Measurements from ENCODE around the gene NSUN6. TPM values are rescaled to one million over a fixed set of nuclear protein-coding genes. Genes with fewer than 3 reads are reported as not detected.
"Not testable (repeated sequence)": the region's sequence is repeated elsewhere in the genome, so short reads cannot be mapped to it uniquely, and the experiment has no call there.

Gene NSUN6
- total and polyA plus RNA-seq, 2 experiments from 2014 or later, result 4.1 to 5.4 TPM

GRCh38 chr10:18601321-18601720, 50.1 kb downstream of the NSUN6 start:
- no peak overlapping the region for H2AFZ ChIP-seq
- DNase-seq, result no peak
- H3K79me2 ChIP-seq (ENCODE audit: insufficient read depth), result no peaks in the 10 kb centered on the region
- TF ChIP-seq EZH2phosphoT487 (IDR thresholded peaks at IDR 0.05; ENCODE audit: insufficient read depth, low read depth) (no peak), EZH2 (IDR thresholded peaks at IDR 0.05; ENCODE audit: insufficient read depth, poor library complexity, severe bottlenecking) (no peak)
- in situ Hi-C loops (cut with MboI), result no loop called here
- H4K20me1 ChIP-seq (ENCODE audit: insufficient read depth), result no peaks in the 10 kb centered on the region
- no peak overlapping the region for H3K27ac ChIP-seq
- H3K4me3 ChIP-seq, result no peak overlapping the region
- H3K9ac ChIP-seq, result no peak overlapping the region
- H3K4me1 ChIP-seq (ENCODE audit: insufficient read depth), result no peaks in the 10 kb centered on the region
- H3K9me2 ChIP-seq (ENCODE audit: insufficient read depth), result no peaks in the 10 kb centered on the region
- no peaks in the 10 kb centered on the region for H3K27me3 ChIP-seq (replicated peaks; ENCODE audit: insufficient read depth)
- H3F3A ChIP-seq (ENCODE audit: insufficient read depth), result no peaks in the 10 kb centered on the region
- no peak overlapping the region for H3K4me2 ChIP-seq (ENCODE audit: unreplicated experiment)
- H3K9me3 ChIP-seq (ENCODE audit: low read depth), result no peaks in the 10 kb centered on the region
- WGBS, 2 experiments (ENCODE audit: low coverage in 1 of 2, low lambda C conversion rate in 2 of 2, missing lambda C conversion rate in 2 of 2), result 78% methylated on average over 2 of the region's 2 CpGs
- H3K36me3 ChIP-seq (ENCODE audit: low read depth), result no peaks in the 10 kb centered on the region

- Histone ChIP-seq H3K9ac (no peak overlapping the region), H3K4me3 (no peak overlapping the region), H3K27ac (no peak overlapping the region), H3K36me3 (ENCODE audit: low read depth) (no peaks in the 10 kb centered on the region), H3K9me2 (ENCODE audit: insufficient read depth) (no peaks in the 10 kb centered on the region), H3K9me3 (ENCODE audit: low read depth) (no peaks in the 10 kb centered on the region), H3K27me3 (replicated peaks; ENCODE audit: insufficient read depth) (no peaks in the 10 kb centered on the region), H3F3A (ENCODE audit: insufficient read depth) (no peaks in the 10 kb centered on the region), H3K4me1 (ENCODE audit: insufficient read depth) (no peaks in the 10 kb centered on the region), H4K20me1 (ENCODE audit: insufficient read depth) (no peaks in the 10 kb centered on the region), H3K79me2 (ENCODE audit: insufficient read depth) (no peaks in the 10 kb centered on the region), H2AFZ (no peak overlapping the region), H3K4me2 (ENCODE audit: unreplicated experiment) (no peak overlapping the region)
- DNase-seq, result no peak
- TF ChIP-seq EZH2 (IDR thresholded peaks at IDR 0.05; ENCODE audit: insufficient read depth, poor library complexity, severe bottlenecking) (no peak), EZH2phosphoT487 (IDR thresholded peaks at IDR 0.05; ENCODE audit: insufficient read depth, low read depth) (no peak)
- in situ Hi-C loops (cut with MboI), result loop anchor here (10.0 kb wide), 1 partner anchor 75 kb away; no protein-coding TSS in a partner anchor
- 97 to 100% methylated on average over 3 of the region's 3 CpGs for WGBS, 2 experiments (ENCODE audit: low coverage in 1 of 2, low lambda C conversion rate in 2 of 2, missing lambda C conversion rate in 2 of 2)
These were observed 52.0 kb downstream of the NSUN6 start for GRCh38 chr10:18599392-18599791.

- in situ Hi-C loops (cut with MboI), result loop anchor here (10.0 kb wide), 1 partner anchor 70 kb away; no protein-coding TSS in a partner anchor
- Histone ChIP-seq H3K9me2 (ENCODE audit: insufficient read depth) (no peaks in the 10 kb centered on the region), H3K79me2 (ENCODE audit: insufficient read depth) (no peaks in the 10 kb centered on the region), H3K4me1 (ENCODE audit: insufficient read depth) (no peaks in the 10 kb centered on the region), H3K27ac (no peak overlapping the region), H3K36me3 (ENCODE audit: low read depth) (no peaks in the 10 kb centered on the region), H3K4me3 (no peak overlapping the region), H3F3A (ENCODE audit: insufficient read depth) (no peaks in the 10 kb centered on the region), H3K9me3 (ENCODE audit: low read depth) (no peaks in the 10 kb centered on the region), H3K4me2 (ENCODE audit: unreplicated experiment) (no peak overlapping the region), H3K27me3 (replicated peaks; ENCODE audit: insufficient read depth) (no peaks in the 10 kb centered on the region), H2AFZ (no peak overlapping the region), H3K9ac (no peak overlapping the region), H4K20me1 (ENCODE audit: insufficient read depth) (no peaks in the 10 kb centered on the region)
- no peak for DNase-seq
- TF ChIP-seq EZH2phosphoT487 (IDR thresholded peaks at IDR 0.05; ENCODE audit: insufficient read depth, low read depth) (no peak), EZH2 (IDR thresholded peaks at IDR 0.05; ENCODE audit: insufficient read depth, poor library complexity, severe bottlenecking) (no peak)
- WGBS, 2 experiments (ENCODE audit: low coverage in 1 of 2, low lambda C conversion rate in 2 of 2, missing lambda C conversion rate in 2 of 2), result 76 to 79% methylated on average over 6 of the region's 6 CpGs
These were observed 56.7 kb downstream of the NSUN6 start for GRCh38 chr10:18594574-18595156.

- not testable (repeated sequence) for H3K4me1 ChIP-seq (ENCODE audit: insufficient read depth); H3K27me3 ChIP-seq (replicated peaks; ENCODE audit: insufficient read depth); H3K36me3 ChIP-seq (ENCODE audit: low read depth); H2AFZ ChIP-seq; H3K4me2 ChIP-seq (ENCODE audit: unreplicated experiment); H4K20me1 ChIP-seq (ENCODE audit: insufficient read depth); H3K9me2 ChIP-seq (ENCODE audit: insufficient read depth); H3K4me3 ChIP-seq; H3K27ac ChIP-seq; H3F3A ChIP-seq (ENCODE audit: insufficient read depth); H3K9me3 ChIP-seq (ENCODE audit: low read depth); H3K9ac ChIP-seq; H3K79me2 ChIP-seq (ENCODE audit: insufficient read depth); DNase-seq
- in situ Hi-C loops (cut with MboI), result loop anchor here (10.0 kb wide), 1 partner anchor 66 kb away; no protein-coding TSS in a partner anchor
- 100% methylated on average over 1 of the region's 1 CpG for WGBS, 2 experiments (ENCODE audit: low coverage in 1 of 2, low lambda C conversion rate in 2 of 2, missing lambda C conversion rate in 2 of 2)
These were observed 60.2 kb downstream of the NSUN6 start for GRCh38 chr10:18591141-18591540.

- H2AFZ ChIP-seq; H4K20me1 ChIP-seq (ENCODE audit: insufficient read depth); H3K27me3 ChIP-seq (replicated peaks; ENCODE audit: insufficient read depth); H3K9ac ChIP-seq; DNase-seq; H3K36me3 ChIP-seq (ENCODE audit: low read depth); H3K9me3 ChIP-seq (ENCODE audit: low read depth); H3K4me2 ChIP-seq (ENCODE audit: unreplicated experiment); H3K79me2 ChIP-seq (ENCODE audit: insufficient read depth); in situ Hi-C loops (cut with MboI); H3K27ac ChIP-seq; H3K4me3 ChIP-seq; H3F3A ChIP-seq (ENCODE audit: insufficient read depth); H3K9me2 ChIP-seq (ENCODE audit: insufficient read depth); H3K4me1 ChIP-seq (ENCODE audit: insufficient read depth): not testable (repeated sequence)
- 91 to 96% methylated on average over 10 of the region's 10 CpGs for WGBS, 2 experiments (ENCODE audit: low coverage in 1 of 2, low lambda C conversion rate in 2 of 2, missing lambda C conversion rate in 2 of 2)
These were observed 64.8 kb downstream of the NSUN6 start for GRCh38 chr10:18586637-18587036.
